ENCODE measurements around the gene DCAF8.
A peak's percentile ranks its signal among the peaks of the same experiment; 100 is the strongest.

DCAF8 gene

DNA sequence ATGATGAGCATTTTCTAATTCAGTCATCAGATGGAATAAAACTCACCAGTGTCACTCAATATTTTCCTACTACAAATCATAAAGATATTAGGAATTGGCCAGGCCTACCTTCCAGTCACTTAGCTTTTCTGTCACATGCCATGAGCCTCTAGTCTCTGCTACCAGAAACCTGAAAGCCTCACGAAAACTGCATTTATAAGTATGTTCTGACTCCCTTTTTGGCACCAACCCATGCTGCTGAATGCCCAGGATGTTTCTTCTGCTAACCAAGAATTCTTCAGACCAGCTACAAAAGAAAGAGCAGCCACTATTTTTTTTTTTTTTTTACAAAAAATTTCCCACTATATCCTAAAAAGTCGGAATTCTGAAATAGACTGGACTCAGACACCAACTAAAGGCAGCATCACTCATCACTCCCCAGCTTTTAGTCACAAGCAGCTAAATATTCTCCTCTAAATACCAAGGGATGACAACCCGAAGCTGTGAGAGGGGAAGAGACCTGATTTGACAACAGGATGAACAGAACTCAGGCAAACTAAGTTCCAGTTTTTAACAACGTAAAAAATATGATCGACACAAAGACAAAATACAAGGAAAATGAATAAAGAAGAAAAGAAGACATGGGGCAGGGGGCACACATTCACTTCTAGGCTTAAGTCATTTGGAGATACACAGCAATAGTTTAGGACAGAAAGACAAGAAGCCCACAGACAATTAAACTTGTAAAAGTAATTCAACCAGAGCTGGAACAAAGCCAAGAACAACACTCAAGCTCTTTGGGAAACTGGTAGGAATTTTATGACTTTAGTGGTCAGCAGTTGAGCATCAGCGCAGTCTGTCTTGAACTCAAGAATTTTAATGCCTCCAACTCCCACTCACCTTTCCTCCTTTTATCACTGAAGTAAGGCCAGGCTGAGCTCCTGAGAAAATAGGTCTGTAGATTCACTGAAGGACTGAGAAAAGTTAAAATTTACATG is 1.7 kb downstream of the DCAF8 start:
- no peak for DNase-seq

DNA sequence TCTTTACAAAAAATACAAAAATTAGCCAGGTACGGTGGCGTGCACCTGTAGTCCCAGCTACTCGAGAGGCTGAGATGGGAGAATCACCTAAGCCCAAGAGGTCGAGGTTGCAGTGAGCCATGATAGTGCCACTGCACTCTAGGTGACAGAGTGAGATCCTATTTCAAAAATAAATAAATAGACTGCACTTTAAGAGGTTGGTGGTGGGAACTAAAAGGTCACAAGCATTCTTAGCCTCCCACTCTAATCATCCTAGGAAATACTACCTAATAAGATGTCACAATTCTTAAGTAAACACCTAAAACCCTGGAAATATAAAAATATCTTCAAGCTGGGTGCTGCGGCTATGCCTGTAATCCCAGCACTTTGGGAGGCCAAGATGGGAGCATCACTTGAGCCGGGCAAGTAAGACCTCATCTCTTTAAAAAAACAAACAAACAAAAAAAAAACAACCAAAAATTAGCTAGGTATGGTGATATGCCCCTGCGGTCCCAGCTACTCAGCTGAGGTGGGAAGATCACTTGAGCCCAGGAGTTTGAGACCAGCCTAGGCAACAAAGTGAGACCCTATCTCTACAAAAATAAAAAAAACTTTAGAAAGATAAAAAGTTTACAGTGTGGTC is 4.1 kb downstream of the DCAF8 start:
- DNase-seq: no peak

DNA sequence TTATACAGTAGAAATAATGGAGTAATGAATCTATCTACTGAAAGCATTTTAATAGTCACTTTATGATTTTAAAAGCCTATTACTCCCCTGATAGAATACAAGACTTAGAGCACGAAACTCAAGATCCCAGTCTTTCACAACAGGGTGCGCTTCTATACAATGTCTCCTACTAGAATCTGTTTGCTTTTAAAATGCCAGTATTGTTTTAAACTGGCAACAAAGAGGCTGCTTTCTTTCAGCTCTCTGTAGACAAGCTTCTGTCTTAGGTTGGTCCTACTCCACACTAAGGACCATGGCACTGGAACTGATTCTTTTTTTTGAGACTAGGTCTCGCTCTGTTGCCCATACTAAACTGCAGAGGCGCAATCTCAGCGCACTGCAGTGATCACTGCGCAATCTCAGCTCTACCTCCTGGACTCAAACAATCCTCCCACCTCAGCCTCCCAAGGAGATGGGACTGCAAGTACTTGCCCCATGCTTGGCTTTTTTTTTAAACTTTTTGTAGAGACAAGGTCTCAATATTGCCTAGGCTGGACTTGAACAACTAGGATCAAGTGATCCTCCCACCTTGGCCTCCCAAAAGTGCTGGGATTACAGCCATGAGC is 4.8 kb downstream of the DCAF8 start:
- DNase-seq: no peak

DNA sequence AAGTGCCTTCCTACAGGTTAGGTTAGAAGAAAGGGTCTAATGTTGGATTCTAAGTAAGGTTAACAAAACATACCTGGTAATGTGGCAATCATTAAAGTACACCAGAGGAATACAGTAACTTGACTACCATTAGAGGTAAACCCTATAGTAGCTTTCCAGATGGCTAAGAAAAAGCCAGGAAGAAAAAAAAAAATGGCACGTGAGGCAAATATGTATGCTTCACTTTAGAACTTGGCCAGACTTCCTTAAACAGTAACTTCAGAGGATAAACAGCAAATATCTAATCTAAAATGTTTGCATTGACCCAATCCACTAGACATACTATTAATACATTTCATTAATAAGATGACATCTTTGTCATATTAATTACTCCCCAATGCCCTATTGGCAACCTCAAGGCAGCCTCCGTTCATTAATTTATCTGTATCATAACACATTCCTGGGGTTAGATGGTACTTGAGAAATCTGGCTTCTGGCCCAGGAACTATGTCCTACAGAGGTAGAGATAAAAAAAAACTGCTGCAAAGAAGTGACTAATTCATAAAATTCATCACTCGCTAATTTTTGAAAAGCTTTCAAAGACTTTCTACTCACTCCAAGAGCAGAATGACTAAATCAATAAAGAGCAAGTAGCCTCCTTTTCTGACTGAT is 5.8 kb downstream of the DCAF8 start:
- DNase-seq: no peak

DNA sequence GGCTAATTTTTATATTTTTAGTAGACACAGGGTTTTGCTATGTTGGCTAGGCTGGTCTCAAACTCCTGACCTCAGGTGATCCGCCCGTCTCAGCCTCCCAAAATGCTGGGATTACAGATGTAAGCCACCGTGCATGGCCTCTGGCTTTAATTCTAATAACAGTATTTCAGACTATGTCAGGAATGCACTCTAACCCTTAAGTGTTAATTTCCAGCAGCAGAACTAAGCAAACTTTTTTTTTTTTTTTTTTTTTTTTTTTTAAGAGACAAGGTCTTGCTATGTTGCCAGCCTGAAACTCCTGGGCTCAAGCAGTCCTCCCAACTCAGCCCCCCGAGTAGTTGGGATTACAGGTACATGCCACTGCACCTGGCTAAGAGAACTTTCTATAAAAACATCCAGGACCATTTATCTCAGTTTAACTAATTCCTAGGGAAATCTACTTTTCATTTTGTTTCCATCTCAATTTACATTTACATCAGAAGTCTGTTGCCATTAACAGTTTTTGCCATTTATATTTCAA is 6.5 kb downstream of the DCAF8 start:
- no peak for DNase-seq

DNA sequence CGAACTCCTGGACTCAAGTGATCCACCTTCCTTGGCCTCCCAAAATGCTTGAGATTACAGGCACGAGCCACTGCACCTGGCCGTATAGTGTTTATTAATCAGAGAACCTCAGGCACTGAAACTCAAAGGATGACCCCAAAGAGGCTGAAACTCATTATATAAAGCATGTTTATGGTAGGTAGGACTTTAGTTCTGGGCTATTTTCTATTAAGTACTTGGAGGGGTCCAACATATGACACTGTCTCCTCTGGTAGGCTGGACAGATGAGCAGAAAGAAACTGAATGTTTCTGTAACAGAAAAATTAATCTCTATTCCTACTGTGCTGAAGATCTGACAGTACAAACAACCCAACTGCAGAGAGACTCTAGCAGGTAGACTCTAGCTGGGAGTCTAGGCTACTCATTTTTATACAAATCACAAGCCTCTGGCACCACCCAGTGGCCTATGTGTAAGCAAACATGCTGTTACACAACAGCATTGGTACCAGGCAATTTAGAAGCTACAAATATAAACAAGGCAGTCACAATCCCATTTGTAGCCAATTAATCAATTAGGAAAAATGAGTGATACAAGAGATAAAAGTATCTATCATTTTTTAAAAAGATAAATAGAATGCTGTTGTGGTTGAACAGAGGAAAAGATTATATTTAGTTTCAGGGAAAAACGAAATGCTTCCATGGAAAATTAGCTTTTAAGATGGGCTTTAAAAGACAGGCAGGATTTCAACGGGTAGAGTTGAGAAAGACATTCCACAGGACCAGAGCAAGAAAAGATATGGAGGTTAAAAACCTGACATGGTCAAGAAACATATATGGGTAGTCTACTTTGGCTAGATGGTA is 10.4 kb downstream of the DCAF8 start:
- DNase-seq: peak; percentile 28

DNA sequence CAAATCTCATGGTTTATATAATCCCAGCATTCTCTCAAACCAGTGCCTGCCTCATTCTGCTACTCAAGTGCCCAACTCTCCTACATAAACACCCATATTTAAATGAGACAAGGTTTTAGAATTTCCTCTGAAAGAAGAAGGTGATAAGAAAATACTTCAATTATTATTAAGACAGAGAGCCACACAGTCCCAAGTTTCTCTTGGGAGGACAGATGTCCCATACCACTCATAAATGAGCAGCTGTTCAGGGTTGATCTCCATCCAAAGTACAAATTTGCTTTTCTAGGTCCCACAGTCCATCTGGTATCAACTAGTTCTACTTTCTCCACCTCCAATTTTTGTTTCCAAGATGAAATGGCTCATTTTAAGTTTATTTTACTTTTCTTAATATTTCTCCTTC is 11.3 kb downstream of the DCAF8 start:
- DNase-seq: no peak

DNA sequence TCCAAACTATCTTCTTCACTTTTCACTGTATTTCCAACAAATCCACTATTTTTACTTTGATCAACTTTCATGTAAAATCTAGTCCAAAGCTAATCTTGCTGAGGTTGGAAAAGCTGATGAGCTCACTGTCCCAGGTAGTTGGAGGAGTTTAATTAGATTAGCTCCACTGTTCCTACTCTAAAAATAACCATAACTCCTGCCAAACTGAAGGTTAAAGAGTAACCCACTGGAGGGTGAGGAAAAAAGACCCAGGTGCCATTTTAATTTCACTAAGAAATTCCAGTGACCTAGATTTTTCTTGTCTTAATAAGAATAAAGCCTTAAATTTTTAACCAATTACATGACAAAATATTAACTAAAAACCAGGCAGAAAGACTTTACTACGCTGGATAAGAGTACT is 15.3 kb downstream of the DCAF8 start:
- no peak for DNase-seq

DNA sequence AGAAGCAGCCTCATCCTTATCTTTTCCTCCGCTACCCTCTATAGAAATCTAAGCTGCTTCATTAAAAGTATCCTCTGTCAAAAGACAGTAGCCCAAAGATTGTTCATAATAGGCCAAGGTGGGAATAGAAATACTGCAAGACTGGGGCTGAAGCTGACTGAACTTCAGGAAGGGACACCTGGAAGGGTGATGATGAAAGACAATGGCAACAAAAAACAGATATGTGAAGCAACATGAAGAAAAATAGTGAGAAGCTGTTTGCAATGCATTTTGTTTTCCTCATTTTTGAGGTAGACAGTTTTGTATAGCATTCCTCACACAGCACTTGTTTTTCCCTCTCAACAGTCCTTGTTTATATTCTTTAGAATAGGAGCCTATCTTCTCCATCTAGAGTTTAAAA is 16.9 kb downstream of the DCAF8 start:
- no peak for DNase-seq

DNA sequence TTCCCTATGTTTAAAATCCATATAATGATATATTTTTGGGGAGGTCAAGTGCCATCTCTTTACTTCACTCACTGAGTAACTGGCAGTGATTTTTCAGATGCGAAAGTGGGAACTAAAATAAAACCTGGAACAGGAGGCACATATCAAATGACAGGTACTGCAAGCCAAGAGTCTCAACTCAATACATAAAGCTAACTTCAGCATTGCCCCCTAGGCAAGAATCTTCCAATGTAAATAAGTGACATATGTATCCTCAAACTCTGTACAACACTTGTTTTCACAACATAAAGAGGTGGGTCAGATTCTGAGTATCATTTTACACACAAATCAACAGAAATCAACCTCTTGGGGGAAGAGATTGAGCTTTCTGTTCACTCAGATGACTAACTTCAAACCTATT is 18.1 kb downstream of the DCAF8 start:
- DNase-seq: no peak

DNA sequence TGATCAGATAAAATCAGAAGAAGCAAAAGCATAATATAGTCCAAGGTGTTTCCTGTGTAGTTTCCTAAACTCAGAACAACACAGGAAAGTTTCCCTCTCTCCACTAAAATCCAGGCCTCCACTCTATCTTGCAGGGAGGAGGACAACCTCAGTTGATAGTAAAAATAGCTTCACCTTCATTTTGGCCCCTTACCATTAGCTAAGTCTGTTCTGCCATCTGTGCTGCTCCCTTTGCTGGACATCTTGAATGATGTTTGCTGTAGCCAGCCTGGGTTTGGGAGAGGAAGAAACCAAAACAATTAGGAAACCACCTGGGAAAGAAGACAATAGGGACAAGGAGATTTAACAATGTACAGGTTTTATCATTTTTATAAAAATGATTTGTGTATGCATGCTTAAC is 18.6 kb downstream of the DCAF8 start:
- no peak for DNase-seq

DNA sequence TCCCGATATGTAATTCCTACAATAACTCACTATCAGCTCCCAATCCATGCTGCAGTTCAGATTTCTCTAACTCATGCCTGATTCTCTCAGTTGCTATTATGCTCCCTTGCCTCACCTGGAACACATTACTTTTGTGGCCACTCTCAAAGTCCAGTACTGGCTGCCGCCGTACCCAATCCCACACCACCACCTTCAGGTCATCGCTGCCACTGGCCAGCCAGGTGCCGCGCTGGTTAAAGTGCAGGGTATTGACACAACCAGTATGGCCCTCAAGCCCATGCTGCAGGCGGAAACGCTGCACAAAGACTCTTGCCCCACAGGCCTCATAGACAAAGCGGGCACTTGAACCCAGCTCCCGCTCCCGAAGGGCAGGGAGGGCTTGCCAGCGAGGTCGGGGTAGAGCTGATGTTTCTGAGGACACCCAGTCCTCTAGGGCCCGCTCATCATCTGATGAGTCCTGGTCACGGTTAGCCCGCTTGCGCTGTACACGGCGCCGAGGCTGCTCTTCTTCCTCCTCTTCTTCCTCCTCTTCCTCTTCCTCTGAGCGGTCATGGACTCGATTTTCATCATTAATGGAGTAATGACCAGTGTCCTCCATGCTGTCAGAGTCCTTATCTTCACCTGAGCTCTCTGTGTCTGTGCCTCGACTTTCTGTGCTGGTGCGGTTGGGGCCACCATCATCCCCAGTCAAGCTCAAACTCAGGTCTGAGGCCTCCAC is 22.6 kb downstream of the DCAF8 start:
- DNase-seq: no peak

DNA sequence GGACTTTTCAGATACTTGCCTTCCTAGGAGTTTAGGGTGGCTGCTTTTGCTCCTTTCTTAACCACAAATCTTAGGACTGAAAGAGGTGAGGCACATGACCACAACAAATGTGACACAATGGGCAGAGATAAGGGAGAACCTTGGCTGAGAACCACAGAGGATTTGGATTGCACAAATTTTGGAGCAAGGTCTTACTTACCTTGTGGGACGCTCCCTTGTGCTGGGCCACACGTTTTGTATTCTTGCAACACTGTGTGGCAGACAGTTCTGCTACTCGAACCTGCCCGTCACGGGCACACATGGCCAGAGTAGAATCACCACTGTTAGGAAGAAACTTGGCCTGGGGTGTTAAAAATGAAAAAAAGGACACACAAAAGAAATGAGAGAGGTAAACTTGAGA is 23.9 kb downstream of the DCAF8 start:
- DNase-seq: no peak

DNA sequence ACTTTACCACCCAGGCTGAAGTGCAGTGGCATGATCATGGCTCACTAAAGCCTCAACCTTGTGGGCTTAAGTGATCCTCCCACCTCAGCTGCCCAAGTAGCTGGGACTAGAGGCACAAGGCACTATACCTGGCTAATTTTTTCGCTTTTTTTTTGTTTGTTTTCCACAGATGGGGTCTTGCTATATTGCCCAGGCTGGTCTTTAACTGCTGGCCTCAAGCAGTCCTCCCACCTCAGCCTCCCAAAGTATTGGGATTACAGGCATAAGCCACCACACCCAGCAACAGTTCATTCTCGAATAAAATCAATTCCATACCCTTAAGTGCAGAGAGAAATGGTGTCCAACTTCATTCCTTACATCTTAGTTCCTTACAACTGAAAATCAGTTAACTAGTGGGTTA is 24.8 kb downstream of the DCAF8 start:
- no peak for DNase-seq

DNA sequence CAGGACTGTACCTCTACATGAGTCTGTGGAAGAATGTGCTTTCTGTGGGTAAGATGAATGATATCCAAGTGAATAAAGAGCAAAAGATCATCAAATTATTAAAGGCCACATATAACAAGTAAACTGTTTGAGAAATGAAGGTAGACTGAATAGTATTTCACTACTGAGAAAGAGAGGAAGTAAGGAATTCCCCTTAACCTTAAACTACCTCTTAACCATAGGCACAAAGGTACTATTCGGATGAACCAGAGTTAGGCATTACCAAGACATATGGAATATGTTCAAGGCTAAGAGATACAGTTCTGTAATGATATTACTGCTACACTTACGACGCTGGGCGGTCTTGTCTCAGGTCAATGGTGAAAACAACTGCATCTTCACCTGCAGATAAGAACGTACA is 25.5 kb downstream of the DCAF8 start:
- no peak for DNase-seq

DNA sequence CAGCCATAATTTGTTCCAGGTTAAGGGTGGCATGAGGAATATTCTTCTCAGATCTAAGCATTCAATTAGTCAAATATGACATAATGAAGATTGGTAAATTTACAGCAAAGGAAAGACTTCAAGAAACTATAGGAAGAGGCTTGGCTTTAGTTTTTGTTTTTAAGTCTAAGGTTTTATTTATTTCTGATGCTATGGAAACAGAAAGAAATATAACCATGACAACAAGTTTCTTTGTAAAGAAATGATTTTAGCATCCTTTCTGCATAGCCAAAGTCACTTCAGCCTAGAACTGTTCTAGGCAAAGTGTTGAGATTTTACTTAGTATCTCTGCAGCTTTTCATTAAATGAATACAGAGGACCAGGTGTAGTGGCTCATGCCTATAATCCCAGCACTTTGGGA is 29.4 kb downstream of the DCAF8 start:
- no peak for DNase-seq

DNA sequence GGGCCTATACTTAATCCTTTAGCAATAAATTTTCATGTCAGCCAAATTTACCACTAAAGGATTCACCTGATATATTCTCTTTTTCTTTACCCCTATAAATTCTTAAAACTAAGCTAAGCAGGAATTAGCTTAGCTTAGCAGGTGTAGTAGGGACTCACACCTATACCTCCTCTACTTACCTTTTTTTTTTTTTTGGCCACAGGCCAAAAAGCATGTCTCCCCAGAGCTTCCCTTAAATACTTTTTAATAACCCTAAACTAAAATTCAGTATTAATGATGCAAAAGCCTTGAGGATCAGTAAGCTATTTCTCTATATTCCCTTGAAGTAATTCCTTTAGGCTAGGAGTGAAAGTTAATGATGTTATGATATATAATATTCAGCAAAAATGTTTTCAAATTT is 33.9 kb downstream of the DCAF8 start:
- no peak for DNase-seq

DNA sequence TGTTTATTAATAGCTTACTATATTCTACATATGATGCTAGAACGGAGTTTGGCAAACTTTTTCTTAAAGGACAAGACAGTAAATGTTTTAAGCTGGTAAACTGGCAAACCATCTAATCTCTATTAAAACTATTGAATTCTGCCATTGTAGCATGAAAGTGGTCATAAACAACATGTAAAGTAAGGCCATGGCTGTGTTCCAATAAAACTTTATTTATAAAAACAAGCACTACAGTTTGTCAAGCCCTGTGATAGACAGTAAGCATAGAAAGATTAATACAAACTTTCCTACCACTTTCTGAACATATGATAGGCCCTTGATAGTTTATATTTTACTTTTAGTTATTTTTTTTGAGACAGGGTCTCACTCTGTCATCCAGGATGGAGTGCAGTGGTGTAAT is 34.8 kb downstream of the DCAF8 start:
- DNase-seq: no peak

DNA sequence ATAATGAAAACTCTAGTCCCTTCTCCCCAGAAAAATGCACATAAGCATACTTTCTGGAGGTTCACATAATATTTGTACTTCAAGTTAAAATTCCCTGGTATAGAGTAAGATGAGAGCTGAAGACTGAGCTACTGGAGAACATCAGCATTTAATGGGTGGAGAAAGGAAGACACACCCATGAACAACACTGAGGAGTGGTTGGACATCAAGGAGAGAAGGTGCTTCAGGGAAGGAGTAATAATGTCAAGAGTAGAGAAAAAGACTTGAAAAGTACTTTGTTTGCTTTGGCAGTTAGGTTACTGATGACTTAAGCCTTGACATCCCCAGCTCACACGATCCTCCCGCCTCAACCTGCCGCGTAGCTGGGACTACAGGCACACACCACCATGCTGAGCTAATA is 35.3 kb downstream of the DCAF8 start:
- no peak for DNase-seq

DNA sequence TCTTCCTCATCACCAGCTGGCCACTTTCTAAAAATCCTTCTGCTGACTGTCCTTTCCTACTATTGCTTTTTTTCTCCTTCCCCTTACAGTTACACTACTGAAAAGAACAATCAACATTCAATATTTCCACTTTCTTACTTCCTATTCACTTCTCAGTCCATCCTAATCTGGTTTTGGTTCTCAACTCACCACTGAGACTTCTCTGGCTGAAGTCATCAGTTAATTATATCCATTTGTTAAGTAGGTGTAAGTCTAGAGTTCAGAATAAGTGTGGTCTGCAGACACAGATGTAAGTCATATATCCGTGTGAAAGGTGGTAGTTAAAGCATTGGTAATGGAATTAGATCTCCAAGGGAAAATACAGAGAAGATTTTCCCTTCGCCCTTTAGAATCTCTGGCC is 35.7 kb downstream of the DCAF8 start:
- no peak for DNase-seq

DNA sequence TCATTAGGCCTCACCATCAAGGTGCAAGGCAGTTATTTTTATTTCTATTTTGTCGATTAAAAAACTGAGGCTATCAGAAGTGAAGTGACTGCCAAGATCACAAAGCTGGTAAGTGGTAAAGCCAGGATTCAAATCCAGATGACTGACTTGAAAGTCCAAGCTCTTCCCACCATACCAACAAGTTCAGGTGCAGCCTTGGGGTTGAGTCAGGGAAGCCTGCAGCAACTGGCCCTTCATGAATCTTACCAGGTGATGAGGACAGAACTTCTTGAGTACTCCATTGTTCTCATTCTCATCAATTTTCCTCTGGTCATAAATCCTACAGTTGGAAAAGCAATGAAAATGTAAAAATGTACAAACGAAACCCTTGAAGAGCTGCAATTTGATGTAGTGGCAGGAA is 37.0 kb downstream of the DCAF8 start:
- DNase-seq: no peak

DNA sequence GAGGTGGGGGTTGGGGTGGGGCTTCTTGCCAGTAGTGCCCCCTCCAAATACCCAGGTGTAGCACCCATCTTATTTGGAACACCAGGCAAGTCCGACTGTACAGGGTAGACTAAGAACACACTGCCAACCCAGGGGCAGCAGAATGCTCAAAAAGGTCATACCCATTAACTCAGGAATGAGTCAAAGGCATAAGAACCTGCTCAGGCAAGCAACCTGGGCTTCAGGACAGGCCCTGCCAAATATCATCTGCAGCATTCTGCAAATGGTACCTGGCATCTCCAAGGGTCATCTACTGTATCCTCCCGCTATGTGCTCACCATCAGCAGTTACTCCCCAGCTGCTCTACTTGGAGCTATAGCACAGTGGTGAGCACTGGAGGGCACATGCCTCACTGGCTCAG is 37.7 kb downstream of the DCAF8 start:
- DNase-seq: no peak
